H1 (cell line): ENCODE measurements around the gene NGEF. TPM values are rescaled to one million over a fixed set of nuclear protein-coding genes. Genes with fewer than 3 reads are reported as not detected.

Experiments
- CEBPB ChIP-seq: IDR thresholded peaks from 2 replicates; pipeline ENCODE4 v1.6.1; 2012; ENCODE audit warnings: low read depth, low read length
- CHD7 ChIP-seq: fragments of 300-600 bp; sonication (generic); IDR thresholded peaks from 2 replicates; pipeline ENCODE4 v1.7.1; 2012; ENCODE audit warnings: low read length, moderate library complexity, mild to moderate bottlenecking, inconsistent platforms; ENCODE audit not compliant: insufficient replicate concordance
- EGR1 ChIP-seq: IDR thresholded peaks from 2 replicates; pipeline ENCODE4 v1.6.1; 2011; ENCODE audit warnings: low read depth, low read length, borderline replicate concordance
- EP300 ChIP-seq, 2 experiments: IDR thresholded peaks; 1 replicate in 1 of 2; 2 replicates in 1 of 2; pipeline ENCODE4 v1.6.1; 2011 to 2012; ENCODE audit warnings: low read depth in 2 of 2, low read length in 2 of 2, mild to moderate bottlenecking in 2 of 2, borderline replicate concordance in 1 of 2, inconsistent platforms in 1 of 2, moderate library complexity in 1 of 2
- HDAC6 ChIP-seq: IDR thresholded peaks from one replicate; pipeline ENCODE4 v1.7.1; 2012; ENCODE audit warnings: low read depth, mild to moderate bottlenecking, inconsistent platforms, low read length, moderate library complexity
- KDM5A ChIP-seq: fragments of 200-600 bp; IDR thresholded peaks from 2 replicates; pipeline ENCODE4 v1.7.1; 2012; ENCODE audit warnings: mild to moderate bottlenecking, low read length, inconsistent platforms, mixed read lengths
- RBBP5 ChIP-seq: IDR thresholded peaks from 2 replicates; pipeline ENCODE4 v1.7.1; 2012; ENCODE audit warnings: low read depth, mild to moderate bottlenecking, inconsistent platforms, low read length, moderate library complexity, borderline replicate concordance
- ZNF274 ChIP-seq: IDR thresholded peaks from 2 replicates; pipeline ENCODE4 v1.7.0; 2012; ENCODE audit warnings: low read length, borderline replicate concordance; ENCODE audit errors: extremely low read depth
- polyA plus RNA-seq, 7 experiments: library from polyadenylated mRNA; depleted of rRNA in 3 of 7; stranded (reverse) in 5 of 7; unstranded in 2 of 7; fragments of >200 nt in 5 of 7; fragments of 200-250 nt in 2 of 7; gene quantifications; 1 replicate in 5 of 7; 2 replicates in 1 of 7; 4 replicates in 1 of 7; pipeline versions ENCODE4 v1.2.1 to v1.2.3, GENCODE V29; 2011 to 2013; ENCODE audit warnings: missing spikeins in 2 of 7, mixed read lengths in 2 of 7
- total RNA-seq: library from RNA; stranded (reverse); fragmentation: NEBNext Ultra II Directional; extraction: Animal tissue kit (Norgen Biotek cat#: 25700); gene quantifications from 2 replicates; pipeline ENCODE4 v1.2.1, GENCODE V29; 2021
- TF ChIP-seq, protein P1 (sequence below): IDR thresholded peaks from 2 replicates; pipeline ENCODE4 v1.6.1; 2011; ENCODE audit warnings: low read length, improper control_type of control experiment

Gene NGEF
- total and polyA plus RNA-seq, 2 of the 8 experiments (the other 6 are each of a cell fraction or from before 2014, with no cell fraction given) = 2.7 to 3.2 TPM

GRCh38 chr2:232925821-232926156, 87.3 kb downstream of the NGEF start (continued):
- no peak for TF ChIP-seq CHD7
- TF ChIP-seq, protein P1, sequence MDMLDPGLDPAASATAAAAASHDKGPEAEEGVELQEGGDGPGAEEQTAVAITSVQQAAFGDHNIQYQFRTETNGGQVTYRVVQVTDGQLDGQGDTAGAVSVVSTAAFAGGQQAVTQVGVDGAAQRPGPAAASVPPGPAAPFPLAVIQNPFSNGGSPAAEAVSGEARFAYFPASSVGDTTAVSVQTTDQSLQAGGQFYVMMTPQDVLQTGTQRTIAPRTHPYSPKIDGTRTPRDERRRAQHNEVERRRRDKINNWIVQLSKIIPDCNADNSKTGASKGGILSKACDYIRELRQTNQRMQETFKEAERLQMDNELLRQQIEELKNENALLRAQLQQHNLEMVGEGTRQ = no peak
- TF ChIP-seq HDAC6 = no peak
- TF ChIP-seq ZNF274 = no peak
- TF ChIP-seq KDM5A = no peak
- TF ChIP-seq EGR1 = no peak
- TF ChIP-seq RBBP5 = no peak
- no peak for TF ChIP-seq CEBPB
- no peak for TF ChIP-seq EP300 (IDR thresholded peaks at IDR 0.05; ENCODE audit: borderline replicate concordance in 1 of 2, low read depth in 2 of 2, low read length in 2 of 2)
